ENCODE results near the gene DACT2. TPM values are rescaled to one million over a fixed set of nuclear protein-coding genes. Genes with fewer than 3 reads are reported as not detected.

DACT2 gene
- total and polyA plus RNA-seq, 2 of the 8 experiments (the other 6 are each of a cell fraction or from before 2014, with no cell fraction given), result 2.9 to 3.1 TPM

DNA sequence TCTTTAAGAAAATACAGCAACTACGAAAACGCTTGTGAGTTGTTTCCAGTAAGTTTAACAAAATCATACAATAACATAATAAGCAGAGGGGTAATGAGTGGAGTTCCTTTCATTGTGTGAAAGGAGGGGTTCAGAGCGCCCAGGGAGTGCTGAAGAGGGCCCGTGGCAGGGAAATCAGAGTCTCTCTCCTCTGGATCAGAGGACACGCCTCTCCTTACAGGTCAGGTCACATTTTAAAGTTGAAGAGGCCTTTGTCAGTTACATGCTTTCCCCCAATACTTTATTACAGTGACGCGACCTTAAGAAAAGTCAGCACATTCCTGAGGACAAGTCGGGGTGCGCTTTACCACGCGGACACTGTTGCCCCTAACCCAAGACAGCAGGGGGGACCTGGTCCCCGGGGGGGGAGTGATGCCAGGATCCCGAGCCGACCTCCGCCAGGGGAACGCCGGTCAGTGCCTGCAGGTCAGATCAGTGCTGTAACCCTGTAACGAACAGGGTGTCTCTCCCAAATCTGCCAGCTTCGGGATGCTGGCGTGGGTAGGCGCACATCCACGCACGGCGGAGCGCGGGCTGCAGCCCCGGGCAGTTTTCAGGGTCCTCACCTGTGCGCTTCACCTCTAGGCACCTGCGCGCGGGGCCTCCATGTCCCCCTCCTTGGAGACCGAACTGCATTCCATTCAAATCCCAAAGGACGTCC lies 848 bp downstream of the DACT2 start (continued):
- TF ChIP-seq RFX5 (IDR thresholded peaks at IDR 0.05; ENCODE audit: borderline replicate concordance, low read depth, low read length), result no peak
- no peak for TF ChIP-seq FOSL1 (IDR thresholded peaks at IDR 0.05; ENCODE audit: insufficient read depth, low read depth, low read length)
- no peak for TF ChIP-seq CBX8 (IDR thresholded peaks at IDR 0.05; ENCODE audit: borderline replicate concordance, low read depth, low read length)
- TF ChIP-seq EP300 (IDR thresholded peaks at IDR 0.05; ENCODE audit: borderline replicate concordance in 1 of 2, low read depth in 2 of 2, low read length in 2 of 2), result no peak
- no peak for TF ChIP-seq BCL11A (IDR thresholded peaks at IDR 0.05; ENCODE audit: low read depth in 2 of 2, low read length in 2 of 2)
- TF ChIP-seq NRF1 (IDR thresholded peaks at IDR 0.05; ENCODE audit: low read depth, low read length), result no peak
